Gastrocnemius medialis (tissue), 4 donors: ENCODE results near the gene SUPT5H. TPM values are rescaled to one million over a fixed set of nuclear protein-coding genes. Genes with fewer than 3 reads are reported as not detected.

Experiments
- ATAC-seq, 2 donors: fragments of 150-250 bp; one replicate each; pipeline ENCODE4 v1.9.1; 2016
- DNase-seq, 2 donors: peaks; one replicate each; pipeline ENCODE4 v3.0.0-alpha.2; 2019
- H3K27ac ChIP-seq, 4 donors: fragments of 200-600 bp; sonication (generic); 1 replicate in 1 of 4; 2 replicates in 3 of 4; pipeline ENCODE4 v1.5.1; 2016 to 2018; ENCODE audit warnings: mild to moderate bottlenecking in 2 of 4, moderate library complexity in 1 of 4
- H3K27me3 ChIP-seq, 3 donors: fragments of 200-600 bp; sonication (generic) in 2 of 3; 1 replicate in 1 of 3; 2 replicates in 2 of 3; pipeline versions ENCODE4 v1.5.1 to v1.6.0; 2016 to 2019; ENCODE audit warnings: mild to moderate bottlenecking in 1 of 3, moderate library complexity in 1 of 3
- H3K36me3 ChIP-seq, 2 donors: fragments of 200-600 bp; sonication (generic) in 1 of 2; one replicate each; pipeline ENCODE4 v1.5.1; 2017 to 2018
- H3K4me1 ChIP-seq, 2 donors: fragments of 200-600 bp; sonication (generic) in 1 of 2; one replicate each; pipeline ENCODE4 v1.5.1; 2016 to 2017; ENCODE audit warnings: mild to moderate bottlenecking in 2 of 2
- H3K4me3 ChIP-seq, 4 donors: fragments of 200-600 bp; sonication (generic) in 3 of 4; 1 replicate in 1 of 4; 2 replicates in 3 of 4; pipeline ENCODE4 v1.5.1; 2016 to 2019; ENCODE audit warnings: mild to moderate bottlenecking in 2 of 4
- H3K9me3 ChIP-seq, 3 donors: fragments of 200-600 bp; sonication (generic) in 2 of 3; 1 replicate in 1 of 3; 2 replicates in 2 of 3; pipeline ENCODE4 v1.5.1; 2016 to 2019
- POLR2A ChIP-seq, 2 donors: fragments of 450-650 bp; IDR thresholded peaks; one replicate each; pipeline ENCODE4 v1.6.1; 2017; ENCODE audit warnings: antibody characterized with exemption in 2 of 2, mild to moderate bottlenecking in 2 of 2, moderate library complexity in 2 of 2
- in situ Hi-C, 4 donors: fragments of 200-750 bp; cut with MboI; loops; one replicate each; pipeline versions ENCODE4 v1.15.0 to v1.8.0; 2017; ENCODE audit warnings: low sequenced_read_pairs in 4 of 4
- intact Hi-C: fragments of 100-400 bp; cut with DNase I; formaldehyde crosslinking; loops from one replicate; pipeline ENCODE4 v1.15.1; 2023; ENCODE audit warnings: low total_unique reads
- total RNA-seq, 4 donors: library from RNA; depleted of rRNA; stranded (reverse); fragments of >200 nt; gene quantifications; one replicate each; pipeline versions ENCODE4 v1.1.0 to v1.2.3, GENCODE V29; 2016
- TF ChIP-seq, protein P1 (sequence below), 5 experiments: fragments of 450-650 bp in 3 of 5; fragments of 200-600 bp in 2 of 5; sonication (generic) in 2 of 5; IDR thresholded peaks in 4 of 5; conservative IDR thresholded peaks in 1 of 5; 1 replicate in 4 of 5; 2 replicates in 1 of 5; pipeline ENCODE4 v1.5.1; 2016 to 2019; ENCODE audit warnings: antibody characterized with exemption in 5 of 5, mild to moderate bottlenecking in 3 of 5, moderate library complexity in 3 of 5

SUPT5H gene
- total RNA-seq, 4 donors from 2014 or later = 60.7 to 148 (median 108) TPM

- Histone ChIP-seq H3K27me3 (peaks cover 51 to 66% (median 66%) of the 10 kb centered on the region in 3 donors), H3K9me3 (no peaks in the 10 kb centered on the region), H3K4me1 (no peaks in the 10 kb centered on the region), H3K4me3 (peak overlapping the region in 1 of 4 donors; percentile 21), H3K27ac (no peak overlapping the region), H3K36me3 (no peaks in the 10 kb centered on the region)
- no peak for ATAC-seq
- intact Hi-C loops (no loop called here), in situ Hi-C loops (no loop called here)
- TF ChIP-seq, protein P1, sequence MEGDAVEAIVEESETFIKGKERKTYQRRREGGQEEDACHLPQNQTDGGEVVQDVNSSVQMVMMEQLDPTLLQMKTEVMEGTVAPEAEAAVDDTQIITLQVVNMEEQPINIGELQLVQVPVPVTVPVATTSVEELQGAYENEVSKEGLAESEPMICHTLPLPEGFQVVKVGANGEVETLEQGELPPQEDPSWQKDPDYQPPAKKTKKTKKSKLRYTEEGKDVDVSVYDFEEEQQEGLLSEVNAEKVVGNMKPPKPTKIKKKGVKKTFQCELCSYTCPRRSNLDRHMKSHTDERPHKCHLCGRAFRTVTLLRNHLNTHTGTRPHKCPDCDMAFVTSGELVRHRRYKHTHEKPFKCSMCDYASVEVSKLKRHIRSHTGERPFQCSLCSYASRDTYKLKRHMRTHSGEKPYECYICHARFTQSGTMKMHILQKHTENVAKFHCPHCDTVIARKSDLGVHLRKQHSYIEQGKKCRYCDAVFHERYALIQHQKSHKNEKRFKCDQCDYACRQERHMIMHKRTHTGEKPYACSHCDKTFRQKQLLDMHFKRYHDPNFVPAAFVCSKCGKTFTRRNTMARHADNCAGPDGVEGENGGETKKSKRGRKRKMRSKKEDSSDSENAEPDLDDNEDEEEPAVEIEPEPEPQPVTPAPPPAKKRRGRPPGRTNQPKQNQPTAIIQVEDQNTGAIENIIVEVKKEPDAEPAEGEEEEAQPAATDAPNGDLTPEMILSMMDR (IDR thresholded peaks at IDR 0.05 in 4 of 5, conservative IDR thresholded peaks at IDR 0.05 in 1 of 5) = no peak
- no peak for TF ChIP-seq POLR2A (IDR thresholded peaks at IDR 0.05)
- DNase-seq = no peak
Observed at GRCh38 chr19:39497701-39497995, 52.3 kb downstream of the SUPT5H start.

- in situ Hi-C loops (no loop called here), intact Hi-C loops (no loop called here)
Observed at GRCh38 chr19:39497996-39498797, 52.8 kb downstream of the SUPT5H start.

GRCh38 chr19:39498798-39499642 is 53.6 kb downstream of the SUPT5H start, which contains the start of gene DLL3:
Gene DLL3, plus strand, starts transcription at chr19:39498947. Its CDS starts 28 bp downstream, at chr19:39498975.
- H3K4me3 ChIP-seq = peak within 1 kb of the TSS in 1 of 4 donors; percentile 21
- TF ChIP-seq, protein P1 (IDR thresholded peaks at IDR 0.05 in 4 of 5, conservative IDR thresholded peaks at IDR 0.05 in 1 of 5) = no peak
- no peak for TF ChIP-seq POLR2A (IDR thresholded peaks at IDR 0.05)
- no peaks in the 10 kb centered on the region for H3K9me3 ChIP-seq
- peaks cover 62 to 79% (median 78%) of the 10 kb centered on the region in 3 donors for H3K27me3 ChIP-seq
- no peak for ATAC-seq
- H3K36me3 ChIP-seq = no peaks in the 10 kb centered on the region
- H3K27ac ChIP-seq = no peak within 1 kb of the TSS
- intact Hi-C loops = no loop called here
- H3K4me1 ChIP-seq = no peaks in the 10 kb centered on the region
- in situ Hi-C loops = no loop called here
- DNase-seq = no peak

More at GRCh38 chr19:39497996-39498797, 52.8 kb downstream of the SUPT5H start:
- Histone ChIP-seq H3K27me3 (peaks cover 54 to 70% (median 69%) of the 10 kb centered on the region in 3 donors), H3K9me3 (no peaks in the 10 kb centered on the region), H3K36me3 (no peaks in the 10 kb centered on the region), H3K27ac (no peak overlapping the region), H3K4me1 (no peaks in the 10 kb centered on the region), H3K4me3 (peak overlapping the region in 1 of 4 donors; percentile 21)
- ATAC-seq = no peak
- no peak for DNase-seq
- TF ChIP-seq POLR2A (IDR thresholded peaks at IDR 0.05) = no peak
- TF ChIP-seq, protein P1 (IDR thresholded peaks at IDR 0.05 in 4 of 5, conservative IDR thresholded peaks at IDR 0.05 in 1 of 5) = peak in 3 of 5 experiments; percentile 25 to 42 (median 31)

- no peak for ATAC-seq
- H3K4me1 ChIP-seq = no peaks in the 10 kb centered on the region
- in situ Hi-C loops = no loop called here
- no peaks in the 10 kb centered on the region for H3K9me3 ChIP-seq
- intact Hi-C loops = no loop called here
- no peak overlapping the region for H3K27ac ChIP-seq
- no peak for DNase-seq
- no peaks in the 10 kb centered on the region for H3K36me3 ChIP-seq
- peaks cover 67 to 88% (median 87%) of the 10 kb centered on the region in 3 donors for H3K27me3 ChIP-seq
- TF ChIP-seq, protein P1 (IDR thresholded peaks at IDR 0.05 in 4 of 5, conservative IDR thresholded peaks at IDR 0.05 in 1 of 5) = no peak
- no peak for TF ChIP-seq POLR2A (IDR thresholded peaks at IDR 0.05)
- no peak overlapping the region for H3K4me3 ChIP-seq
Observed at GRCh38 chr19:39499932-39500331, 54.5 kb downstream of the SUPT5H start.
